Gastroesophageal sphincter (tissue), 4 donors: ENCODE data around the gene ARHGAP29. TPM values are rescaled to one million over a fixed set of nuclear protein-coding genes. Genes with fewer than 3 reads are reported as not detected.

Experiments used
- ATAC-seq: fragments of 150-250 bp; one replicate; pipeline ENCODE4 v1.9.1; 2016; ENCODE audit warnings: mild to moderate bottlenecking, moderate library complexity
- H3K27ac ChIP-seq, 4 donors: fragments of 200-600 bp; sonication (generic) in 3 of 4; 1 replicate in 3 of 4; 2 replicates in 1 of 4; pipeline ENCODE4 v1.5.1; 2016 to 2019
- H3K27me3 ChIP-seq: fragments of 200-600 bp; sonication (generic); one replicate; pipeline ENCODE4 v1.5.1; 2019
- H3K36me3 ChIP-seq, 2 donors: fragments of 200-600 bp; sonication (generic); one replicate each; pipeline ENCODE4 v1.5.1; 2019; ENCODE audit warnings: control low read depth in 1 of 2
- H3K4me1 ChIP-seq, 3 donors: fragments of 200-600 bp; sonication (generic); 1 replicate in 2 of 3; 2 replicates in 1 of 3; pipeline ENCODE4 v1.5.1; 2016 to 2019; ENCODE audit warnings: control low read depth in 2 of 3
- H3K4me3 ChIP-seq, 2 donors: fragments of 200-600 bp; sonication (generic); one replicate each; pipeline ENCODE4 v1.5.1; 2019; ENCODE audit warnings: mild to moderate bottlenecking in 1 of 2, moderate library complexity in 1 of 2
- H3K9me3 ChIP-seq, 3 donors: fragments of 200-600 bp; sonication (generic); one replicate each; pipeline ENCODE4 v1.5.1; 2017 to 2019; ENCODE audit warnings: control low read depth in 2 of 3
- EP300 ChIP-seq: sonication (generic); formaldehyde crosslinking; IDR thresholded peaks from one replicate; pipeline ENCODE4 v1.6.1; 2017; ENCODE audit warnings: antibody characterized with exemption, mild to moderate bottlenecking
- POLR2A ChIP-seq, 2 donors: fragments of 450-650 bp; IDR thresholded peaks; one replicate each; pipeline ENCODE4 v1.6.1; 2017; ENCODE audit warnings: antibody characterized with exemption in 2 of 2, mild to moderate bottlenecking in 2 of 2, moderate library complexity in 1 of 2
- POLR2AphosphoS5 ChIP-seq: sonication (generic); formaldehyde crosslinking; IDR thresholded peaks from one replicate; pipeline ENCODE4 v1.6.1; 2017; ENCODE audit warnings: antibody characterized with exemption
- WGBS, 2 donors: methylation state at CpG; one replicate each; pipeline ENCODE4 v1.1.5; 2018; ENCODE audit warnings: low coverage in 1 of 2; 5-methylcytosine and 5-hydroxymethylcytosine counted together
- total RNA-seq, 4 donors: library from RNA; depleted of rRNA; stranded (reverse); fragments of >200 nt; gene quantifications; one replicate each; pipeline ENCODE4 v1.1.0, GENCODE V29; 2016
- TF ChIP-seq, protein P1 (sequence below), 4 experiments: fragments of 200-600 bp in 2 of 4; fragments of 450-650 bp in 2 of 4; sonication (generic) in 1 of 4; IDR thresholded peaks; one replicate each; pipeline ENCODE4 v1.5.1; 2017 to 2019; ENCODE audit warnings: antibody characterized with exemption in 4 of 4, mild to moderate bottlenecking in 2 of 4, moderate library complexity in 2 of 4

Gene ARHGAP29
- total RNA-seq, 4 donors from 2014 or later: 21.9 to 78.4 (median 34.8) TPM

DNA sequence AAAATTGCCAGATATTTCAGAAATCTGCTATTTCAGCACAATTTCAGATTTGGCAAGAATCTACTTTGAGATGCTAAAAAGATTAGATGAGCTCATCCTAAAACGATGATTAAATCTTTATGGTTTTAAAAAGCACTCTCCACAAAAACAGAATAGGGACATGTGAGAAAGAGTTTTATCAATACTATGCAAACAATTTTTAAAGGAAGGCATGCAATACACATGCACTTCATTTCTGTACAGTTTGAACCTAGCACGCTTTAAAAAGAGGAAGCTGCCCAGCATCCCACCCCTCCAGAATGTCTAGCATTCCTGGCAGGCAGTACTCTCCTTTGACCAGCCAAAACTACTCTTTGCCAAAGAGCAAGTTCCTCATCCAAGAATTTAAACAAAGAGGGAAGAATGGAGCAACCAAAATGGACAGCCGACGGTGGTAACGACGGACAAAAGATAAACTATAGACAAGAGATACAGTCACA lies 1.3 kb downstream of the ARHGAP29 start:
- Histone ChIP-seq H3K27ac (peak overlapping the region in 3 of 4 donors; percentile 90 to 92 (median 91)), H3K9me3 (no peaks in the 10 kb centered on the region), H3K27me3 (peaks cover 16% of the 10 kb centered on the region), H3K36me3 (no peaks in the 10 kb centered on the region), H3K4me3 (peak overlapping the region; percentile 59 to 80), H3K4me1 (peaks cover 0 to 27% (median under 1%) of the 10 kb centered on the region in 3 donors)
- no peak for ATAC-seq
- TF ChIP-seq EP300 (no peak), POLR2AphosphoS5 (no peak), POLR2A (IDR thresholded peaks at IDR 0.05) (no peak)
- TF ChIP-seq, protein P1, sequence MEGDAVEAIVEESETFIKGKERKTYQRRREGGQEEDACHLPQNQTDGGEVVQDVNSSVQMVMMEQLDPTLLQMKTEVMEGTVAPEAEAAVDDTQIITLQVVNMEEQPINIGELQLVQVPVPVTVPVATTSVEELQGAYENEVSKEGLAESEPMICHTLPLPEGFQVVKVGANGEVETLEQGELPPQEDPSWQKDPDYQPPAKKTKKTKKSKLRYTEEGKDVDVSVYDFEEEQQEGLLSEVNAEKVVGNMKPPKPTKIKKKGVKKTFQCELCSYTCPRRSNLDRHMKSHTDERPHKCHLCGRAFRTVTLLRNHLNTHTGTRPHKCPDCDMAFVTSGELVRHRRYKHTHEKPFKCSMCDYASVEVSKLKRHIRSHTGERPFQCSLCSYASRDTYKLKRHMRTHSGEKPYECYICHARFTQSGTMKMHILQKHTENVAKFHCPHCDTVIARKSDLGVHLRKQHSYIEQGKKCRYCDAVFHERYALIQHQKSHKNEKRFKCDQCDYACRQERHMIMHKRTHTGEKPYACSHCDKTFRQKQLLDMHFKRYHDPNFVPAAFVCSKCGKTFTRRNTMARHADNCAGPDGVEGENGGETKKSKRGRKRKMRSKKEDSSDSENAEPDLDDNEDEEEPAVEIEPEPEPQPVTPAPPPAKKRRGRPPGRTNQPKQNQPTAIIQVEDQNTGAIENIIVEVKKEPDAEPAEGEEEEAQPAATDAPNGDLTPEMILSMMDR (IDR thresholded peaks at IDR 0.05): no peak
- WGBS, 2 donors: 1 to 4% methylated on average over 5 to 6 of the region's 6 CpGs

GRCh38 chr1:94235189-94236012 lies 2.0 kb downstream of the ARHGAP29 start:
- no peaks in the 10 kb centered on the region for H3K9me3 ChIP-seq
- H3K4me3 ChIP-seq: peak overlapping the region; percentile 59 to 80
- peaks cover 16% of the 10 kb centered on the region for H3K27me3 ChIP-seq
- 24 to 39% methylated on average over 9 of the region's 9 CpGs for WGBS, 2 donors
- TF ChIP-seq, protein P1 (IDR thresholded peaks at IDR 0.05): no peak
- TF ChIP-seq EP300 (no peak), POLR2A (IDR thresholded peaks at IDR 0.05) (no peak)
- H3K27ac ChIP-seq: peak overlapping the region in 3 of 4 donors; percentile 90 to 92 (median 91)
- peaks cover 0 to 27% (median 4%) of the 10 kb centered on the region in 3 donors for H3K4me1 ChIP-seq
- H3K36me3 ChIP-seq: no peaks in the 10 kb centered on the region
- no peak for ATAC-seq

- WGBS, 2 donors: 50 to 68% methylated on average over 1 of the region's 1 CpG
- H3K27ac ChIP-seq: peak overlapping the region in 1 of 4 donors; percentile 15
Measured at GRCh38 chr1:94234615-94235014, 2.8 kb downstream of the ARHGAP29 start.

DNA sequence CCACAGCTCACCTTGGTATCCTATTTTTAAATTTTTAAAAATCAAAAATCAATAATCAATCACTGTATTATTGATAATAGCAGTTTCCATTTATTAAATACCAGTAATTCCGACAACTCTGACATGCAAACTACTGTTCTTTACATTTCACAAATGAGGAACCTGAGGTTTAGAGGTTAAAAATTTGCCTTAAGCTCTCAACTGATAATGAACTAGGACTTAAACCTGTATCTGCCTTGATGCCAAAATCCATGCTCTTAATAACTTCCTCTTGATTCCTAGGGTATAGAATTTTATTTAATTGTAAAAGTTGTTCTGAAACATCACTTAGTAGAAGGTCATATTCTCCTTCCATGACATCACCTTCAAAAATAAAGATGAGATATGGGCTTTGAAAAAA lies 5.6 kb downstream of the ARHGAP29 start:
- no peak for ATAC-seq
- Histone ChIP-seq H3K27ac (no peak overlapping the region), H3K36me3 (no peaks in the 10 kb centered on the region), H3K4me1 (peaks cover 0 to 22% (median 4%) of the 10 kb centered on the region in 3 donors), H3K9me3 (no peaks in the 10 kb centered on the region), H3K4me3 (no peak overlapping the region), H3K27me3 (no peaks in the 10 kb centered on the region)
- TF ChIP-seq POLR2AphosphoS5 (no peak), POLR2A (IDR thresholded peaks at IDR 0.05) (no peak), EP300 (no peak)
- TF ChIP-seq, protein P1 (IDR thresholded peaks at IDR 0.05): no peak
- 71 to 80% methylated on average over 1 of the region's 1 CpG for WGBS, 2 donors

More at GRCh38 chr1:94234615-94235014, 2.8 kb downstream of the ARHGAP29 start:
- H3K27me3 ChIP-seq: peaks cover 14% of the 10 kb centered on the region
- TF ChIP-seq, protein P1 (IDR thresholded peaks at IDR 0.05): no peak
- TF ChIP-seq POLR2A (IDR thresholded peaks at IDR 0.05) (no peak), POLR2AphosphoS5 (no peak), EP300 (no peak)
- H3K9me3 ChIP-seq: no peaks in the 10 kb centered on the region
- no peaks in the 10 kb centered on the region for H3K36me3 ChIP-seq
- H3K4me3 ChIP-seq: no peak overlapping the region
- ATAC-seq: no peak
- peaks cover 0 to 27% (median 4%) of the 10 kb centered on the region in 3 donors for H3K4me1 ChIP-seq

GRCh38 chr1:94230920-94231319 lies 6.5 kb downstream of the ARHGAP29 start:
- H3K4me1 ChIP-seq: peaks cover 0 to 22% (median 4%) of the 10 kb centered on the region in 3 donors

More at GRCh38 chr1:94230920-94231319, 6.5 kb downstream of the ARHGAP29 start:
- Histone ChIP-seq H3K4me3 (no peak overlapping the region), H3K27me3 (no peaks in the 10 kb centered on the region), H3K27ac (no peak overlapping the region), H3K36me3 (no peaks in the 10 kb centered on the region), H3K9me3 (no peaks in the 10 kb centered on the region)
- no peak for ATAC-seq
- 73 to 80% methylated on average over 1 of the region's 1 CpG for WGBS, 2 donors
- TF ChIP-seq, protein P1 (IDR thresholded peaks at IDR 0.05): no peak
- TF ChIP-seq POLR2A (IDR thresholded peaks at IDR 0.05) (no peak), POLR2AphosphoS5 (no peak), EP300 (no peak)
